Loucy (cell line): Measurements from ENCODE around the gene PON1.

ENCODE experiments used
- H2AFZ ChIP-seq: fragments of 200-600 bp; sonication (generic); 2 replicates; pipeline ENCODE4 v1.6.0; 2016; ENCODE audit warnings: antibody characterized with exemption, mild to moderate bottlenecking, low read length, moderate library complexity
- H3F3A ChIP-seq: fragments of 200-600 bp; 2 replicates; pipeline ENCODE4 v1.6.0; 2016; ENCODE audit warnings: antibody characterized with exemption, low read depth, mild to moderate bottlenecking
- H3K27me3 ChIP-seq: fragments of 200-600 bp; sonication (generic); 2 replicates; pipeline ENCODE4 v1.6.1; 2014; ENCODE audit warnings: low read length, mild to moderate bottlenecking; ENCODE audit not compliant: insufficient read depth, poor library complexity, severe bottlenecking
- H3K36me3 ChIP-seq: fragments of 200-600 bp; sonication (generic); 2 replicates; pipeline ENCODE4 v1.6.1; 2016; ENCODE audit warnings: low read length; ENCODE audit not compliant: insufficient read depth
- H3K4me1 ChIP-seq: fragments of 200-600 bp; sonication (generic); 2 replicates; pipeline ENCODE4 v1.5.1; 2014; ENCODE audit warnings: low read length, mild to moderate bottlenecking; ENCODE audit not compliant: insufficient read depth, poor library complexity, severe bottlenecking
- H3K4me2 ChIP-seq: fragments of 200-600 bp; sonication (generic); 2 replicates; pipeline ENCODE4 v1.6.0; 2014; ENCODE audit warnings: antibody characterized with exemption, low read length, low read depth, mild to moderate bottlenecking; ENCODE audit not compliant: poor library complexity, severe bottlenecking
- H3K4me3 ChIP-seq: fragments of 200-600 bp; sonication (generic); 2 replicates; pipeline ENCODE4 v1.5.1; 2014; ENCODE audit warnings: low read length, mild to moderate bottlenecking, mixed read lengths; ENCODE audit not compliant: poor library complexity, severe bottlenecking
- H3K79me2 ChIP-seq: fragments of 200-600 bp; sonication (generic); 2 replicates; pipeline ENCODE4 v1.6.1; 2014; ENCODE audit warnings: low read length; ENCODE audit not compliant: insufficient read depth
- H3K9ac ChIP-seq: fragments of 200-600 bp; sonication (generic); 2 replicates; pipeline ENCODE4 v1.6.0; 2014; ENCODE audit warnings: mild to moderate bottlenecking, low read depth, low read length, moderate library complexity; ENCODE audit not compliant: poor library complexity, severe bottlenecking
- H3K9me2 ChIP-seq: fragments of 200-600 bp; sonication (generic); replicated peaks from 2 replicates; pipeline ENCODE4 v1.6.1; 2016; ENCODE audit warnings: low read depth, low read length, mixed read lengths
- H3K9me3 ChIP-seq: fragments of 200-600 bp; sonication (generic); 2 replicates; pipeline ENCODE4 v1.6.1; 2014; ENCODE audit warnings: mild to moderate bottlenecking, antibody characterized with exemption, low read length, low read depth; ENCODE audit not compliant: insufficient read depth
- H4K20me1 ChIP-seq: fragments of 200-600 bp; sonication (generic); 2 replicates; pipeline ENCODE4 v1.6.0; 2014; ENCODE audit warnings: antibody characterized with exemption, low read length, mild to moderate bottlenecking; ENCODE audit not compliant: insufficient read depth, poor library complexity, severe bottlenecking
- CTCF ChIP-seq: fragments of 200-600 bp; sonication (generic); conservative IDR thresholded peaks from 2 replicates; pipeline ENCODE4 v1.5.1; 2014; ENCODE audit warnings: mild to moderate bottlenecking, antibody characterized with exemption, low read length
- EZH2phosphoT487 ChIP-seq: fragments of 200-600 bp; IDR thresholded peaks from 2 replicates; pipeline ENCODE4 v1.6.1; 2018; ENCODE audit warnings: antibody characterized with exemption, mild to moderate bottlenecking, moderate library complexity, borderline replicate concordance

Gene PON1

GRCh38 chr7:95322854-95323253, 1.5 kb downstream of the PON1 start:
- no peaks in the 10 kb centered on the region for H3K9me3 ChIP-seq
- no peak overlapping the region for H3K9ac ChIP-seq
- no peak for TF ChIP-seq CTCF
- TF ChIP-seq EZH2phosphoT487: no peak
- no peaks in the 10 kb centered on the region for H3K36me3 ChIP-seq
- no peaks in the 10 kb centered on the region for H3F3A ChIP-seq
- H3K79me2 ChIP-seq: no peaks in the 10 kb centered on the region
- no peaks in the 10 kb centered on the region for H3K4me1 ChIP-seq
- H2AFZ ChIP-seq: no peak overlapping the region
- no peak overlapping the region for H3K4me3 ChIP-seq
- no peak overlapping the region for H3K4me2 ChIP-seq
- no peaks in the 10 kb centered on the region for H3K27me3 ChIP-seq
- H3K9me2 ChIP-seq: no peaks in the 10 kb centered on the region
- no peaks in the 10 kb centered on the region for H4K20me1 ChIP-seq

- no peaks in the 10 kb centered on the region for H3K9me3 ChIP-seq
Measured at GRCh38 chr7:95322396-95322795, 1.9 kb downstream of the PON1 start.

GRCh38 chr7:95321720-95322119, 2.6 kb downstream of the PON1 start:
- Histone ChIP-seq H3K4me2 (no peak overlapping the region), H3K4me1 (no peaks in the 10 kb centered on the region), H3K9ac (no peak overlapping the region), H3K9me3 (no peaks in the 10 kb centered on the region), H3K36me3 (no peaks in the 10 kb centered on the region), H4K20me1 (no peaks in the 10 kb centered on the region), H2AFZ (no peak overlapping the region), H3F3A (no peaks in the 10 kb centered on the region), H3K9me2 (no peaks in the 10 kb centered on the region), H3K79me2 (no peaks in the 10 kb centered on the region), H3K27me3 (no peaks in the 10 kb centered on the region), H3K4me3 (no peak overlapping the region)
- no peak for TF ChIP-seq EZH2phosphoT487
- TF ChIP-seq CTCF: no peak

More at GRCh38 chr7:95322396-95322795, 1.9 kb downstream of the PON1 start:
- Histone ChIP-seq H4K20me1 (no peaks in the 10 kb centered on the region), H3K4me3 (no peak overlapping the region), H3K4me2 (no peak overlapping the region), H3K27me3 (no peaks in the 10 kb centered on the region), H3K79me2 (no peaks in the 10 kb centered on the region), H3K4me1 (no peaks in the 10 kb centered on the region), H2AFZ (no peak overlapping the region), H3K9me2 (no peaks in the 10 kb centered on the region), H3F3A (no peaks in the 10 kb centered on the region), H3K36me3 (no peaks in the 10 kb centered on the region), H3K9ac (no peak overlapping the region)
- TF ChIP-seq CTCF: no peak
- TF ChIP-seq EZH2phosphoT487: no peak
